Peyer's patch (tissue), 4 donors: ENCODE data around the gene ARHGEF25. TPM values are rescaled to one million over a fixed set of nuclear protein-coding genes. Genes with fewer than 3 reads are reported as not detected.

ENCODE experiments used
- DNase-seq, 3 donors: peaks; one replicate each; pipeline ENCODE4 v3.0.0-alpha.2; 2017 to 2019
- H3K27ac ChIP-seq, 4 donors: fragments of 200-600 bp; sonication (generic); one replicate each; pipeline ENCODE4 v1.5.1; 2016 to 2019
- H3K27me3 ChIP-seq, 2 donors: fragments of 200-600 bp; sonication (generic); one replicate each; pipeline ENCODE4 v1.5.1; 2019
- H3K36me3 ChIP-seq, 3 donors: fragments of 200-600 bp; sonication (generic); one replicate each; pipeline ENCODE4 v1.5.1; 2016 to 2019
- H3K4me1 ChIP-seq, 4 donors: fragments of 200-600 bp; sonication (generic); one replicate each; pipeline ENCODE4 v1.5.1; 2016 to 2019
- H3K4me3 ChIP-seq, 4 donors: fragments of 200-600 bp; sonication (generic); 1 replicate in 3 of 4; 2 replicates in 1 of 4; pipeline ENCODE4 v1.5.1; 2016 to 2019; ENCODE audit warnings: mild to moderate bottlenecking in 1 of 4
- H3K9me3 ChIP-seq, 4 donors: fragments of 200-600 bp; sonication (generic); one replicate each; pipeline ENCODE4 v1.5.1; 2016 to 2019; ENCODE audit warnings: mild to moderate bottlenecking in 1 of 4
- CTCF ChIP-seq, 6 experiments: fragments of 450-650 bp in 4 of 6; fragments of 200-600 bp in 2 of 6; sonication (generic) in 1 of 6; IDR thresholded peaks; one replicate each; pipeline ENCODE4 v1.5.1; 2017 to 2019; ENCODE audit warnings: antibody characterized with exemption in 6 of 6, mild to moderate bottlenecking in 3 of 6, moderate library complexity in 1 of 6
- POLR2A ChIP-seq, 2 donors: fragments of 450-650 bp; IDR thresholded peaks; one replicate each; pipeline ENCODE4 v1.5.1; 2017; ENCODE audit warnings: antibody characterized with exemption in 2 of 2, mild to moderate bottlenecking in 2 of 2, moderate library complexity in 2 of 2
- total RNA-seq, 4 donors: library from RNA; depleted of rRNA; stranded (reverse); fragments of >200 nt; gene quantifications; one replicate each; pipeline ENCODE4 v1.1.0, GENCODE V29; 2016

The ARHGEF25 gene
- total RNA-seq, 4 donors from 2014 or later = 5.1 to 44.6 (median 8.7) TPM

- no peaks in the 10 kb centered on the region for H3K4me1 ChIP-seq
- no peak overlapping the region for H3K4me3 ChIP-seq
- no peak overlapping the region for H3K27ac ChIP-seq
- TF ChIP-seq POLR2A (IDR thresholded peaks at IDR 0.05) = no peak
- no peak for TF ChIP-seq CTCF (IDR thresholded peaks at IDR 0.05)
- no peaks in the 10 kb centered on the region for H3K36me3 ChIP-seq
- no peaks in the 10 kb centered on the region for H3K27me3 ChIP-seq
- H3K9me3 ChIP-seq = no peaks in the 10 kb centered on the region
- no peak for DNase-seq
Measured at GRCh38 chr12:57571926-57572762, 39.1 kb upstream of the ARHGEF25 start.

GRCh38 chr12:57574795-57575194 is 36.4 kb upstream of the ARHGEF25 start:
- Histone ChIP-seq H3K4me1 (no peaks in the 10 kb centered on the region), H3K27ac (no peak overlapping the region), H3K9me3 (no peaks in the 10 kb centered on the region), H3K4me3 (no peak overlapping the region), H3K36me3 (no peaks in the 10 kb centered on the region), H3K27me3 (no peaks in the 10 kb centered on the region)
- no peak for DNase-seq
- TF ChIP-seq CTCF (IDR thresholded peaks at IDR 0.05) (no peak), POLR2A (IDR thresholded peaks at IDR 0.05) (no peak)

- DNase-seq = peak in 1 of 3 donors; percentile 51
- no peak for TF ChIP-seq POLR2A (IDR thresholded peaks at IDR 0.05)
- TF ChIP-seq CTCF (IDR thresholded peaks at IDR 0.05) = no peak
- H3K4me3 ChIP-seq = no peak overlapping the region
- H3K27ac ChIP-seq = no peak overlapping the region
- H3K9me3 ChIP-seq = no peaks in the 10 kb centered on the region
- H3K36me3 ChIP-seq = no peaks in the 10 kb centered on the region
- no peaks in the 10 kb centered on the region for H3K27me3 ChIP-seq
- H3K4me1 ChIP-seq = no peaks in the 10 kb centered on the region
Measured at GRCh38 chr12:57575771-57576612, 35.2 kb upstream of the ARHGEF25 start.

GRCh38 chr12:57576613-57577160 is 34.5 kb upstream of the ARHGEF25 start:
- H3K27ac ChIP-seq = no peak overlapping the region
- H3K4me3 ChIP-seq = no peak overlapping the region
- H3K4me1 ChIP-seq = no peaks in the 10 kb centered on the region
- TF ChIP-seq CTCF (IDR thresholded peaks at IDR 0.05) (no peak), POLR2A (IDR thresholded peaks at IDR 0.05) (no peak)
- DNase-seq = no peak
- H3K9me3 ChIP-seq = no peaks in the 10 kb centered on the region
- H3K27me3 ChIP-seq = no peaks in the 10 kb centered on the region
- H3K36me3 ChIP-seq = no peaks in the 10 kb centered on the region

GRCh38 chr12:57577981-57578758 is 33.1 kb upstream of the ARHGEF25 start:
- Histone ChIP-seq H3K9me3 (no peaks in the 10 kb centered on the region), H3K4me1 (no peaks in the 10 kb centered on the region), H3K27me3 (no peaks in the 10 kb centered on the region), H3K27ac (no peak overlapping the region), H3K36me3 (no peaks in the 10 kb centered on the region), H3K4me3 (no peak overlapping the region)
- no peak for DNase-seq
- TF ChIP-seq CTCF (IDR thresholded peaks at IDR 0.05) (no peak), POLR2A (IDR thresholded peaks at IDR 0.05) (no peak)
